Mammary epithelial cell (primary cell): ENCODE results near the gene ACADVL.

Experiments
- CTCF ChIP-seq, 2 donors: IDR thresholded peaks in 1 of 2; conservative IDR thresholded peaks in 1 of 2; 2 replicates each; pipeline ENCODE4 v1.5.1; 2011 to 2012; ENCODE audit warnings: inconsistent platforms in 2 of 2, low read length in 2 of 2, mild to moderate bottlenecking in 2 of 2, control low read depth in 1 of 2, low read depth in 1 of 2; ENCODE audit not compliant: insufficient read depth in 1 of 2; ENCODE audit errors: extremely low read depth in 1 of 2
- EZH2 ChIP-seq: IDR thresholded peaks from 2 replicates; pipeline ENCODE4 v1.6.1; 2012; ENCODE audit warnings: low read length, inconsistent platforms, borderline replicate concordance

- no peak for TF ChIP-seq CTCF (conservative IDR thresholded peaks at IDR 0.05 in 1 of 2, IDR thresholded peaks at IDR 0.05 in 1 of 2; ENCODE audit: extremely low read depth in 1 of 2, insufficient read depth in 1 of 2, low read depth in 1 of 2, low read length in 2 of 2)
- no peak for TF ChIP-seq EZH2
Measured at GRCh38 chr17:7219812-7220592, at the start of gene ACADVL, which contains the start of gene DLG4.
